ENCODE measurements around the gene TMEM260.
"Not testable (repeated sequence)": the region's sequence is repeated elsewhere in the genome, so short reads cannot be mapped to it uniquely, and the experiment has no call there.

TMEM260 gene

DNA sequence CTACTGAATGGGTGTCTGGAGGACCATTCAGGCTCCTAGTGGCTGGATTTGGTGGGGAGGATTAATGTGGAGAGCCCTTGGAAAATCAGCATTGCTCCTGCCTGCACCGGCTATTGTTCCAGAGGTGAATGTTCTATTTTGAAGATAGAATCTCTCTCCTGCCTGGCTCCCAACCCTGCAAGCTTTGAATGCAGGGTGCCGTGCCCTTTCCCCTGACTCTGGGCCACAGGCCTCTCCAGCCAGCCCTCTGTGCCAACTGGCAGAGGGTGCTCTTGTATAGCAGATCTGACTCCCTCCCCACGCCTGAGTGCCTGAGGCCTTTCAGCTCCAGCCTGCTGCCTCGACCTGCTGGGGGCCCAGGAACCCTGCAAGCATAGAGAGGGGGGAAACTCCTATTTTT, 106.8 kb downstream of the TMEM260 start:
- DNase-seq, result no peak

DNA sequence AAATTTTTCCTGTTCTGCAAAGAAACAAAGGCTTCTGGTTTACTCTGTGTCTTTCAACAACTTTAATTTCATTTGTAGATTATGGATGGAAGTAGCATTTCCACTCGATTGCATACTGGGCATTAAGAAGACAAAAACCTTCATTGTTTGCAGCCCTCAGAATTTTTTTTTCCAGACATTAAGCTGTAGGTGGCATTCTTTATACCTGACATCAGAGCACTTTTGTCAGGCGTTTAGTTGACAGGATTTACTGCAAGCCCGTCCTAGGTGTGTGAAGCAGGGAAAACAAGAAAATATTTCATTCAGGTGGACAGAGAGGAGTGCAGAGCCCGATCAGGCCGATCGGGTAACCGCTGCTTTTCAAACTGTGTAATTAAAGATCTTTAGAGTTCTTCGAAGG, 107.5 kb downstream of the TMEM260 start:
- no peak for DNase-seq

DNA sequence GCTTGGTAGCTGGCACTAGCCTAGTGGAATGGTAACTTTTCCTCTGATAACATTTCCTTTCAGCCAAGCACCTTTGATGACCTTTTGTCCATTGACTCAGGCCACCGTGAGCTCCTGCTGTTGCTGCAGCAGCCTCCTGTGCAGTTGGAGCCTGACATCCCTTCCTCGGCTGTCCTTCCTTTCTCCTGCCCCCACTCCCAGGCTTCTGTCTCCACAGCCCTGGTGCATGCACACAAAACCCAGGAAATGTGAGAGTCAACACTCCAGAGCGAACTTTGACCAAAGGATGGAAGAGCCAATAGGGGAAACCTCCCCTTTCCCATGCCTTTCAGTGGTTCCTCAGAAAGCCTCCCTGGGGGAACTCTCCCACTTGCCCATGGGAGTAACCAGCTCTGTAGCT, 115.0 kb downstream of the TMEM260 start:
- DNase-seq, result no peak

DNA sequence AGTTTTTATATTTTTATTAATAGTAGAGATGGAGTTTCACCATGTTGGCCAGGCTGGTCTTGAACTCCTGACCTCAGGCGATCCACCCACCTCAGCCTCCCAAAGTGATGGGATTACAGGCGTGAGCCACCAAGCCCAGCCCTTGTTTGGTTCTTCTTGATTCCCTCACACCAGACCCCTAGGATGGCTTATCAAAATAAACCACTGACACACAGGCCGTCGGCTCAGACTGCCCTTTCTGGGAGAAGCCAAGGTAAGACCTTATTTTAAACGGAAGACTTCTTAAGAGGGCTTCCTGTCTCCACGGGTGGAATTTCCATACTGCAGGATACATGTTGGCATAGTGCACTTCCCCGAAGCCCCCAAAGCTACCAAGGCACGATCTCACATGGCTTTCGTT, 115.6 kb downstream of the TMEM260 start:
- DNase-seq, result not testable (repeated sequence)
